Measurements from ENCODE around the gene GLRX5.

DNA sequence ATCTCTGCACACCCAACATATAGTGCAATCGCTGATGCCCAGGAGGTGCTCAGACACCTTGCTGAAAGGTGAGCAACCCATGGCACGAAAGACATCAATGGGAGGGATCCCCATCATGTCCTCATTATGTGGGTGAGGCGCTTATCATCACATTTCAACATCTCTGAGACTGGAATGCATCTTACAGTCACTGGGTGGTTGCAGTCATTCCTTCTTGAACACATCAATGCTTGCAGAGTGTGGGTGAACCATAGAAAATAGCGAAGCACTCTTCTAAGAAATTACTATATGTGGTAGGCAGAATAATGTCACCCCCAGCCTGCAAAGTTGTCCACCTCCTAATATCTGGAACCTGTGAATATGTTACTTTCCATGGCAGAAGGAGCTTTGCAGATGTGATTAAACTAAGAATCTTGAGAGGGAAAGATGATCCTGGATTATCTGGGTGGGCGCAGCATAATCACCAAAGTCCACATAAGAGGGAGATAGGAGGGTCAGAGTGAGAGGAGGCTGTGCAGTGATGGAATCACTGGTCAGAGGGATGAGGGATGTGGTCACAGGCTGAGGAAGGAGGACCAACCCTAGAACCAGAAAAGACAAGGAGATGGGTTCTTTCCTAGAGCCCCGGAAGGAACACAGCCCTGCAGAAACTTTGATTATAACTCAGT lies 51.2 kb downstream of the GLRX5 start:
- TF ChIP-seq, protein P1, sequence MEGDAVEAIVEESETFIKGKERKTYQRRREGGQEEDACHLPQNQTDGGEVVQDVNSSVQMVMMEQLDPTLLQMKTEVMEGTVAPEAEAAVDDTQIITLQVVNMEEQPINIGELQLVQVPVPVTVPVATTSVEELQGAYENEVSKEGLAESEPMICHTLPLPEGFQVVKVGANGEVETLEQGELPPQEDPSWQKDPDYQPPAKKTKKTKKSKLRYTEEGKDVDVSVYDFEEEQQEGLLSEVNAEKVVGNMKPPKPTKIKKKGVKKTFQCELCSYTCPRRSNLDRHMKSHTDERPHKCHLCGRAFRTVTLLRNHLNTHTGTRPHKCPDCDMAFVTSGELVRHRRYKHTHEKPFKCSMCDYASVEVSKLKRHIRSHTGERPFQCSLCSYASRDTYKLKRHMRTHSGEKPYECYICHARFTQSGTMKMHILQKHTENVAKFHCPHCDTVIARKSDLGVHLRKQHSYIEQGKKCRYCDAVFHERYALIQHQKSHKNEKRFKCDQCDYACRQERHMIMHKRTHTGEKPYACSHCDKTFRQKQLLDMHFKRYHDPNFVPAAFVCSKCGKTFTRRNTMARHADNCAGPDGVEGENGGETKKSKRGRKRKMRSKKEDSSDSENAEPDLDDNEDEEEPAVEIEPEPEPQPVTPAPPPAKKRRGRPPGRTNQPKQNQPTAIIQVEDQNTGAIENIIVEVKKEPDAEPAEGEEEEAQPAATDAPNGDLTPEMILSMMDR (conservative IDR thresholded peaks at IDR 0.05), result no peak
- TF ChIP-seq EZH2 (IDR thresholded peaks at IDR 0.05; ENCODE audit: low read depth), result no peak
